GM18505 (cell line): ENCODE data around the gene XDH.

Experiments used
- ATAC-seq: cut with Tn5 transposase; IDR thresholded peaks from one replicate; pipeline ENCODE4 v1.9.1; 2021; ENCODE audit not compliant: unreplicated experiment
- POLR2A ChIP-seq: IDR thresholded peaks from 4 replicates; pipeline ENCODE4 v1.6.1; 2011; ENCODE audit warnings: borderline replicate concordance; ENCODE audit not compliant: insufficient read depth, insufficient read length; ENCODE audit errors: extremely low read depth

XDH gene

DNA sequence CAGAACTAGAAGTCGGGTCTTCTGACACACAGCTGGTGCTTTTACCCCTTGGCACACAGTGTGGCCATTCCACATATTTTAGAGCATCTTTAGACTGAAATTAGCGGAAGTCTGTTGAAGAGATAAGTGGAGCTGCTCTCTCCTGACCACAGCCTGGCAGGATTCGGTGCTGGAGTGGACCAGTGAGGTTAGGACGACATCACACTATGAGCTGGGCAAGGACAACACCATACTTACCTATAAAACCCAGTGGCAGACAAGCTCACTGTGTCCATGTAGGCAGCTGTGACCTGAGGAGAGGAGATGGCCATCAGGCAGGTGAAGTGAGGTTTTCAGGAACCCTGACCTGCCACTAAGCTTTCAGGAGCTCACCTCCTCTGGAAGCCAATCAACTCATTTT is 70.1 kb downstream of the XDH start:
- no peak for TF ChIP-seq POLR2A
- no peak for ATAC-seq

- no peak for ATAC-seq
- no peak for TF ChIP-seq POLR2A
Observed at GRCh38 chr2:31341351-31341750, 73.2 kb downstream of the XDH start.

- ATAC-seq = no peak
- no peak for TF ChIP-seq POLR2A
Observed at GRCh38 chr2:31339696-31340095, 74.8 kb downstream of the XDH start.

GRCh38 chr2:31337860-31338259 is 76.7 kb downstream of the XDH start:
- TF ChIP-seq POLR2A = no peak
- ATAC-seq = no peak

GRCh38 chr2:31337197-31337596 is 77.3 kb downstream of the XDH start:
- TF ChIP-seq POLR2A = no peak
- ATAC-seq = no peak

GRCh38 chr2:31335921-31336585 is 78.5 kb downstream of the XDH start:
- no peak for TF ChIP-seq POLR2A
- ATAC-seq = no peak

DNA sequence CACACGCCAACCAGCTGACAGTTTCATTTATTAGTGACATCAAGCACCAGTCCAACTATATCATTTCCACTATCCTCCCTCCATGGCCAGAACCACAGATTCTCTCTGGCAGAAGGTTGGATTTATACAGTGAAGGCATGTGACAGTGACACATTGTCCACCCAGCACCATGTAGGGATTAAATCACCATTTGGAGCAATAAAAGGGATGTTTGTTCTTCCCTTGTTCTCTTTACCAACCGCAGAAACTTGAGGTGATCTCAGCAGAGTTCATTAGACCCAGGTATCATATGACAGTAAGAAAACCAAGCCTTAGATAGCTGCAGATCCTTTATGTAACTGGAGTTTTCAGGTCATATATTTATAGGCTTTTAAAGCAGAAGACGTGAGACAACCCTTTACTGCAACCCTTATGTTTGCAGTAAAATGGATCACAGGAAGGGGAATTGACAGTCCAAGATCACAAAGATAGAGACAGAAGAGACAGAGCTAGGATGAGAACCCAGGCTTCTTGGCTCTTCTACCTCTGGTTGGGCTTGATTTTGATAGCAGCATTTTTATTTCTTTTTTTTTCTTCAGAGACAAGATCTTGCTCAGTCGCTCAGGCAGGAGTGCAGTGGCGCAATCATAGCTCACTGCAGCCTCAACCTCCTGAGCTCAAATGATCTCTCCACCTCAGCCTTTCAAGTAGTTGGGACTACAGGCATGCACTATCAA is 80.1 kb downstream of the XDH start:
- ATAC-seq = no peak
- TF ChIP-seq POLR2A = no peak

DNA sequence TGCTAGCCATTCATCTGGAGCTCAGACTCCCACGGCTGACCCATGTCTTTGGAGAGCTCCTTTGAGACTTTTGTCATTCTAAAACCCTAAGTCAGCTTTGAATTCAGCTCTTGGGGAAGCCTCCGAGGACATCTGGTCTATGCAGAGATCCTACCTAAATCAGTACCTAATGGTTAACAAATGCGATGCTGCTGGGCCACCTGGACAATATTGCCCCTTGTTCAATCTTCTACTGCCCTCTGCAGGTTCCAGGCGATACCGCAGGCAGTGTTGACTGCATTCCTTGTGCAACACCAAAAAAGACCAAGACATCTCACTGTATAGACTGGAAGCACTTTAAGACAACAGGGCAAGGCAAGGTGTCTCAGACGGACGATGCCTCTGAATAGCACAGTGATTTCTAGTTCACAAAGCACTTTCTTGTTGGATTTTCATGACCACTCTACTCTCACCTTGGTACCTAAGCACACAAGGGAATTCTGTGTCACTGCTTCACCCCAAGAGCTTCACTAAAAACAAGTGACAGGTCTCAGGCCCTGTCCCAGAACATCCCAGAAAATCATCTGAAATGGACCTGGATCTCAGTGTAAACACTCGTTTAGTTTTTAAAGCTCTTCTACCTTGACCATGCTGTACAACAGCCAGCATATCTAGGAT is 80.9 kb downstream of the XDH start:
- no peak for TF ChIP-seq POLR2A
- ATAC-seq = peak; percentile 75

DNA sequence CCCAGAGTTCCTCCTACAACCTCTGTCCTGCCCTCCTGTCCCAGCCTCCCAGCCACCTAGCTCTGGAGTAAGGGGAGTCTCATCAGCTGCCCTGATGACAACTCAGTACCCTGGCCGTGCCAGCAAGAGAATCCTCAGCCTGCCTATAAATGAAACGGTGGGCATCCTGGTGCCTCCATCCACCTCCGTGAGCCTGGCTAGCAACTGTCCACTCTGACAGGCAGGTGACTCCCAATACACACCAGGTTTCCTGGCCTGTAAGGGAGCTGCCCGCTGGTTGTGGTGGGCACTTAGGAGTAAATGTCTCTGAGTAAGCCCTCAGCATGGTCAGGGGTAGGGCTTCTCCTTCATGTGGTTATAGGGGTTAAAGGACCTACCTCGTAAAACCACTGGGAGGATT is 81.5 kb downstream of the XDH start:
- no peak for ATAC-seq

DNA sequence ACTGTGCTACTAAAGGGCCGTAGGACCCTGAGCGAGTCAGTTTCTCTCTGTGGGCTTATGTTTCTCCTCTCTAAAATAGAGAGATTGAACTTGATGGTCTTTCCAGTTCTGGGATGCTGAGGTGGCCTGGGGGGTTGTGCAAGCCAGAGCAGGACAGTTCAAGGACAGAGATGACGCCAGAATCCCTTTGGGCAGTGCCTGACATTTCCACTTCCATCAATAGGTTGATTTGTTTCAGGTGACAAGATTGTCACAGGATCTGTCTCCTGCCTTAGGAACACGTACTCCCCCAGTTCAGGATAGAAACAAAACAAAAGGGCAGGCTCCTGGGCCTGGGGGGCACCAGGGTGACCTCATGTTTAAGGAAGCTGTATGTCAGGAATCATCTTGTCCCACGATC is 82.0 kb downstream of the XDH start:
- ATAC-seq = no peak

More for the DNA sequence above, 81.5 kb downstream of the XDH start:
- no peak for TF ChIP-seq POLR2A

DNA sequence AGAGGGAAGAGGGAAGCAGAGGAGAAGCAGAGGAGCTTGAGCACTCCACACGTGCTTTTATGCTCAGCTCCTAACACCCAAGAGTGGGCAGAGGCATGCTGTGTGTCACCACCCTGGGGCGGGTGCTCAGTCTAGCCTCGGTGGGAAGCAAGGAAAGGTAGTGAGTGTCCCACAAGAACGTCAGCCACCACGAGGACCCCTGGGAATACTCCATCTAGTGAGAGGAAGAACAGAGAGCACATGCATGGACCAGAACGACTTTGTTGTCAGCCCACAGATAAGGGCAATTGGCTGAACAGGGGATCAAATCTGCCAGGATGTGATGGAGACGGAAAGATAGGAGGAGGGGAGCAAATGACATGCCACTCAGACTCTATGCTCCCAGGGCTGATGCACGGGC is 83.4 kb downstream of the XDH start:
- no peak for TF ChIP-seq POLR2A
- ATAC-seq = no peak

More for the DNA sequence above, 82.0 kb downstream of the XDH start:
- no peak for TF ChIP-seq POLR2A

- no peak for ATAC-seq
- TF ChIP-seq POLR2A = no peak
Observed at GRCh38 chr2:31329081-31329625, 85.4 kb downstream of the XDH start.

DNA sequence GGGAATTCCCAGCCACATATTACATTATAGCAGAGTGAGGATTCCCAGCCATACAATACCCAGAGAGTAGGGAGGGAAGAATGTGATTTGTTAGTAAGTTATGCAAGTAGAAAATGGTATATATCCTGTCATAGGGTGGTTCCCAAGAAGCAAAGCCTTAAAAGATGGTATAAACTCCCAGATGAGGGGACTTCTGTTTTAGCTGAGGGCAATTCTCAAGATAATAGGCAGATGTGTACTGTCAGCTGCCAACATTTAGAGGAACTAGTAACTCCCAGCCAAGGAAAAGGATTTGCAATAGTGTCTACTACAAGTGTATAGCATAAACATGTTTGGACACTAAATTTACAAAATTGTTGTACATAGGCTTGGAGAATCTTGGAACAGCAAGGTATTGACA is 86.5 kb downstream of the XDH start:
- no peak for ATAC-seq
- TF ChIP-seq POLR2A = no peak
